Kidney (tissue), 14 donors: ENCODE data around the gene RGS6. TPM values are rescaled to one million over a fixed set of nuclear protein-coding genes. Genes with fewer than 3 reads are reported as not detected.

ENCODE experiments used
- DNase-seq, 5 donors: peaks; one replicate each; pipeline ENCODE4 v3.0.0-alpha.2; 2013 to 2020
- FAIRE-seq: peaks from 2 replicates; lab custom pipeline; 2012; peaks lifted over from hg19 to GRCh38; lab: Jason Lieb, UNC
- H3K27ac ChIP-seq, 2 donors: one replicate each; pipeline ENCODE4 v1.7.0; 2013; ENCODE audit warnings: low read depth in 2 of 2, low read length in 2 of 2, inconsistent platforms in 1 of 2
- H3K27me3 ChIP-seq: one replicate; pipeline ENCODE4 v1.7.1; 2013; ENCODE audit warnings: low read length, inconsistent platforms; ENCODE audit not compliant: control insufficient read depth, insufficient read depth
- H3K36me3 ChIP-seq, 3 donors: one replicate each; pipeline versions ENCODE4 v1.7.0 to v1.7.1; 2013; ENCODE audit warnings: low read length in 3 of 3, control low read depth in 1 of 3, inconsistent platforms in 1 of 3; ENCODE audit not compliant: insufficient read depth in 3 of 3, control insufficient read depth in 2 of 3
- H3K4me1 ChIP-seq, 3 donors: one replicate each; pipeline versions ENCODE4 v1.7.0 to v1.7.1; 2013; ENCODE audit warnings: low read length in 3 of 3, inconsistent platforms in 1 of 3, low read depth in 1 of 3; ENCODE audit not compliant: control insufficient read depth in 2 of 3, insufficient read depth in 2 of 3
- H3K4me3 ChIP-seq, 3 donors: one replicate each; pipeline versions ENCODE4 v1.7.0 to v1.8.1; 2013; ENCODE audit warnings: low read length in 3 of 3, control low read depth in 1 of 3, inconsistent platforms in 1 of 3
- H3K9ac ChIP-seq, 3 donors: one replicate each; pipeline versions ENCODE4 v1.7.0 to v1.7.1; 2013; ENCODE audit warnings: low read length in 3 of 3, control low read depth in 1 of 3, inconsistent platforms in 1 of 3
- H3K9me3 ChIP-seq, 3 donors: one replicate each; pipeline versions ENCODE4 v1.7.0 to v1.7.1; 2013; ENCODE audit warnings: low read length in 3 of 3, control low read depth in 1 of 3, inconsistent platforms in 1 of 3; ENCODE audit not compliant: control insufficient read depth in 2 of 3, insufficient read depth in 1 of 3
- CTCF ChIP-seq: IDR thresholded peaks from 3 replicates; pipeline ENCODE4 v1.5.1; 2012; ENCODE audit warnings: mild to moderate bottlenecking, moderate library complexity, borderline replicate concordance; ENCODE audit not compliant: insufficient read depth; ENCODE audit errors: extremely low read depth
- intact Hi-C: fragments of 100-400 bp; cut with DNase I; formaldehyde crosslinking; loops from one replicate; pipeline ENCODE4 v1.11.1; 2022
- polyA plus RNA-seq: library from polyadenylated mRNA; stranded (reverse); fragments of 350-450 nt; fragmentation: Illumina TruSeq; extraction: RNeasy Lipid Tissue Mini Kit (QIAGEN cat#74804); gene quantifications from one replicate; pipeline ENCODE4 v1.2.3, GENCODE V29; 2014; ENCODE audit warnings: low read depth, low replicate concordance; ENCODE audit not compliant: insufficient read depth
- total RNA-seq: library from RNA; stranded (reverse); fragmentation: NEBNext Ultra II Directional; extraction: Animal tissue kit (Norgen Biotek cat#: 25700); gene quantifications from one replicate; pipeline ENCODE4 v1.2.1, GENCODE V29; 2021
- donor health status: control.
- donor health status: control.
- donor health status: control.
- donor health status: control.
- donor health status: control.
- donor health status: DM: yes; HTN: yes; CAD: no.
- donor health status: Normal renal cell carcinoma (clear cell type).

Gene RGS6
- total and polyA plus RNA-seq, 2 donors from 2014 or later, result 1.1 to 1.4 TPM

GRCh38 chr14:71905860-71906259, 26.4 kb upstream of the RGS6 start:
- no peak overlapping the region for H3K27ac ChIP-seq

GRCh38 chr14:71907793-71908515, 24.3 kb upstream of the RGS6 start:
- DNase-seq (peak in 2 of 5 donors; percentile 11 to 29), FAIRE-seq (no peak)
- no peaks in the 10 kb centered on the region for H3K9me3 ChIP-seq
- H3K36me3 ChIP-seq, result no peaks in the 10 kb centered on the region
- no peaks in the 10 kb centered on the region for H3K27me3 ChIP-seq
- H3K9ac ChIP-seq, result no peak overlapping the region
- intact Hi-C loops, result no loop called here
- no peak overlapping the region for H3K27ac ChIP-seq
- no peak for TF ChIP-seq CTCF
- no peaks in the 10 kb centered on the region for H3K4me1 ChIP-seq
- H3K4me3 ChIP-seq, result no peak overlapping the region

More at GRCh38 chr14:71905860-71906259, 26.4 kb upstream of the RGS6 start:
- Histone ChIP-seq H3K9ac (no peak overlapping the region), H3K4me1 (no peaks in the 10 kb centered on the region), H3K9me3 (no peaks in the 10 kb centered on the region), H3K27me3 (no peaks in the 10 kb centered on the region), H3K36me3 (no peaks in the 10 kb centered on the region), H3K4me3 (no peak overlapping the region)
- intact Hi-C loops, result no loop called here
- TF ChIP-seq CTCF, result no peak
- no peak for FAIRE-seq
- no peak for DNase-seq

DNA sequence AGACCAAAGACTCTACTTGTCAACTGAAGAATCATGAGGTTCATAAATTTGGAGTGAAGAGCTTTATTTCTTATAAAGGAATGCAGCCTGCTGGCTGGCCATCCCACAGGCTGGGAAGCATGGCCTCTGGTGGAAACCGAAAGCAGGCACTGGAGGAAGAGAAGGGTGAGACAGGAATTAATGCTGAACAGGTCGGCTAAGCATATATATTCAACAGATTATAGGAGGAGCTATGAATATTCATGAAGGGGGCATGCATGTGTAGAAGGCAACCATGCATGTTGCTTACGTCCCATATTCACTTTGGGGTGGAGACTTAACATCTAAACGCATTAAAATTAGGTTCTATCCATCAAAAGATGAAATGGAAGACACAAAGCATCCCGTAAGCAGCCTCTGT, 20.6 kb upstream of the RGS6 start:
- H3K27me3 ChIP-seq, result no peaks in the 10 kb centered on the region
- no peak overlapping the region for H3K9ac ChIP-seq
- H3K27ac ChIP-seq, result no peak overlapping the region
- no peak overlapping the region for H3K4me3 ChIP-seq
- intact Hi-C loops, result no loop called here
- H3K36me3 ChIP-seq, result no peaks in the 10 kb centered on the region
- no peaks in the 10 kb centered on the region for H3K4me1 ChIP-seq
- TF ChIP-seq CTCF, result no peak
- no peaks in the 10 kb centered on the region for H3K9me3 ChIP-seq
- no peak for DNase-seq
- no peak for FAIRE-seq
